BJ (cell line): Measurements from ENCODE around the gene THOC5. TPM values are rescaled to one million over a fixed set of nuclear protein-coding genes. Genes with fewer than 3 reads are reported as not detected.
A peak's percentile ranks its signal among the peaks of the same experiment; 100 is the strongest.
"Not testable (repeated sequence)": the region's sequence is repeated elsewhere in the genome, so short reads cannot be mapped to it uniquely, and the experiment has no call there.

ENCODE experiments used
- CTCF ChIA-PET: fragments of 350-600 bp; formaldehyde crosslinking; extraction: SDS; loops from one replicate; lab custom pipeline; 2021; ENCODE audit warnings: antibody characterized with exemption, inconsistent platforms; lab: Yijun Ruan, JAX
- POLR2A ChIA-PET: fragments of 300-600 bp; sonication (Branson Sonifier 250); formaldehyde crosslinking; extraction: SDS; loops from one replicate; lab custom pipeline; 2021; ENCODE audit warnings: antibody characterized with exemption; lab: Charles Lee
- DNase-seq: peaks from one replicate; pipeline ENCODE4 v3.0.0-alpha.2; 2011; ENCODE audit warnings: low read depth
- H3K27me3 ChIP-seq: 2 replicates; pipeline ENCODE4 v1.6.0; 2011; ENCODE audit warnings: low read length; ENCODE audit not compliant: control insufficient read depth, insufficient read depth
- H3K36me3 ChIP-seq: 2 replicates; pipeline ENCODE4 v1.5.1; 2011; ENCODE audit warnings: low read length; ENCODE audit not compliant: control insufficient read depth, insufficient read depth
- H3K4me3 ChIP-seq: 2 replicates; pipeline ENCODE4 v1.5.1; 2011; ENCODE audit warnings: low read depth, mild to moderate bottlenecking, control low read depth, low read length
- CTCF ChIP-seq: IDR thresholded peaks from 2 replicates; pipeline ENCODE4 v1.5.1; 2011; ENCODE audit warnings: low read depth, mild to moderate bottlenecking, control low read depth, inconsistent platforms, low read length, moderate library complexity; ENCODE audit not compliant: insufficient read depth
- polyA plus RNA-seq: library from polyadenylated mRNA; depleted of rRNA; stranded (reverse); fragments of >200 nt; gene quantifications from 2 replicates; pipeline ENCODE4 v1.2.3, GENCODE V29; 2011

THOC5 gene
- polyA plus RNA-seq, 1 experiment, result 119 TPM

GRCh38 chr22:29593923-29594322 is 40.4 kb upstream of the THOC5 start:
- H3K4me3 ChIP-seq, result no peak overlapping the region
- no peaks in the 10 kb centered on the region for H3K27me3 ChIP-seq
- H3K36me3 ChIP-seq, result no peaks in the 10 kb centered on the region
- ChIA-PET CTCF (interaction anchor here (1.4 to 2.4 kb wide), 2 partner anchors 12 to 32 kb away, joined by 4 to 5 read pairs; no protein-coding TSS in a partner anchor), POLR2A (no interaction called here)
- no peak for TF ChIP-seq CTCF
- no peak for DNase-seq

- ChIA-PET CTCF (interaction anchor here (0.7 to 3.5 kb wide), 9 partner anchors 11 to 501 kb away, joined by 3 to 29 read pairs (median 5); no protein-coding TSS in a partner anchor), POLR2A (no interaction called here)
- DNase-seq, result peak; percentile 32
- H3K4me3 ChIP-seq, result no peak overlapping the region
- TF ChIP-seq CTCF, result no peak
- no peaks in the 10 kb centered on the region for H3K27me3 ChIP-seq
- no peaks in the 10 kb centered on the region for H3K36me3 ChIP-seq
Measured at GRCh38 chr22:29587938-29588699, 34.6 kb upstream of the THOC5 start.

GRCh38 chr22:29586193-29586705 is 32.7 kb upstream of the THOC5 start:
- POLR2A ChIA-PET, DNase-seq: not testable (repeated sequence)

GRCh38 chr22:29584975-29585374 is 31.4 kb upstream of the THOC5 start:
- no peak for DNase-seq
- POLR2A ChIA-PET, result no interaction called here
- TF ChIP-seq CTCF, result no peak
- H3K4me3 ChIP-seq, result no peak overlapping the region
- no peaks in the 10 kb centered on the region for H3K27me3 ChIP-seq
- no peaks in the 10 kb centered on the region for H3K36me3 ChIP-seq
- CTCF ChIA-PET, result no interaction called here

More at GRCh38 chr22:29586193-29586705, 32.7 kb upstream of the THOC5 start:
- H3K4me3 ChIP-seq, H3K27me3 ChIP-seq, H3K36me3 ChIP-seq: not testable (repeated sequence)
- CTCF ChIA-PET, result interaction anchor here (1.0 to 2.4 kb wide), 2 partner anchors 9 to 503 kb away, joined by 3 to 10 read pairs; no protein-coding TSS in a partner anchor

GRCh38 chr22:29581799-29582198 is 28.2 kb upstream of the THOC5 start:
- ChIA-PET CTCF (no interaction called here), POLR2A (no interaction called here)
- no peak for DNase-seq
- TF ChIP-seq CTCF, result no peak
- no peak overlapping the region; the same call in 1 of the 2 replicates for H3K4me3 ChIP-seq
- H3K36me3 ChIP-seq, result no peaks in the 10 kb centered on the region
- H3K27me3 ChIP-seq, result no peaks in the 10 kb centered on the region
